Ishikawa (cell line): ENCODE data around the gene BRD3.

Experiments used
- CEBPB ChIP-seq: IDR thresholded peaks from 2 replicates; pipeline ENCODE4 v1.6.1; 2012
- CREB1 ChIP-seq: IDR thresholded peaks from 2 replicates; pipeline ENCODE4 v1.6.1; 2012; ENCODE audit warnings: low read depth
- EP300 ChIP-seq: IDR thresholded peaks from 2 replicates; pipeline ENCODE4 v1.6.1; 2012; ENCODE audit warnings: borderline replicate concordance
- MAX ChIP-seq: IDR thresholded peaks from 2 replicates; pipeline ENCODE4 v1.6.1; 2012
- RAD21 ChIP-seq: IDR thresholded peaks from 2 replicates; pipeline ENCODE4 v1.6.1; 2012; ENCODE audit warnings: low read depth
- REST ChIP-seq: IDR thresholded peaks from 2 replicates; pipeline ENCODE4 v1.6.1; 2012; ENCODE audit warnings: low read depth, mild to moderate bottlenecking
- TAF1 ChIP-seq: IDR thresholded peaks from 2 replicates; pipeline ENCODE4 v1.6.1; 2012; ENCODE audit warnings: low read depth, mild to moderate bottlenecking
- TCF12 ChIP-seq: IDR thresholded peaks from 2 replicates; pipeline ENCODE4 v1.6.1; 2012; ENCODE audit warnings: low read depth
- TEAD4 ChIP-seq: IDR thresholded peaks from 2 replicates; pipeline ENCODE4 v1.6.1; 2012
- YY1 ChIP-seq: IDR thresholded peaks from 2 replicates; pipeline ENCODE4 v1.6.1; 2012; ENCODE audit warnings: low read depth
- ZBTB7A ChIP-seq: IDR thresholded peaks from 2 replicates; pipeline ENCODE4 v1.6.1; 2012; ENCODE audit warnings: low read depth

GRCh38 chr9:134076644-134077043 is 8.8 kb upstream of the BRD3 start:
- TF ChIP-seq CEBPB (no peak), REST (no peak), CREB1 (no peak), RAD21 (no peak), TAF1 (no peak), EP300 (no peak), MAX (no peak), TEAD4 (no peak), TCF12 (no peak), YY1 (no peak), ZBTB7A (no peak)
